NT2/D1 (cell line): ENCODE results near the gene TBC1D22A.

Source experiments
- SUZ12 ChIP-seq: IDR thresholded peaks from 2 replicates; pipeline ENCODE4 v1.6.1; 2011; ENCODE audit not compliant: insufficient read length, insufficient read depth; ENCODE audit errors: extremely low read depth
- YY1 ChIP-seq: IDR thresholded peaks from 2 replicates; pipeline ENCODE4 v1.6.1; 2011; ENCODE audit not compliant: insufficient read length, insufficient read depth
- ZNF274 ChIP-seq: IDR thresholded peaks from 2 replicates; pipeline ENCODE4 v1.6.1; 2011; ENCODE audit warnings: mild to moderate bottlenecking, low read depth, low read length

DNA sequence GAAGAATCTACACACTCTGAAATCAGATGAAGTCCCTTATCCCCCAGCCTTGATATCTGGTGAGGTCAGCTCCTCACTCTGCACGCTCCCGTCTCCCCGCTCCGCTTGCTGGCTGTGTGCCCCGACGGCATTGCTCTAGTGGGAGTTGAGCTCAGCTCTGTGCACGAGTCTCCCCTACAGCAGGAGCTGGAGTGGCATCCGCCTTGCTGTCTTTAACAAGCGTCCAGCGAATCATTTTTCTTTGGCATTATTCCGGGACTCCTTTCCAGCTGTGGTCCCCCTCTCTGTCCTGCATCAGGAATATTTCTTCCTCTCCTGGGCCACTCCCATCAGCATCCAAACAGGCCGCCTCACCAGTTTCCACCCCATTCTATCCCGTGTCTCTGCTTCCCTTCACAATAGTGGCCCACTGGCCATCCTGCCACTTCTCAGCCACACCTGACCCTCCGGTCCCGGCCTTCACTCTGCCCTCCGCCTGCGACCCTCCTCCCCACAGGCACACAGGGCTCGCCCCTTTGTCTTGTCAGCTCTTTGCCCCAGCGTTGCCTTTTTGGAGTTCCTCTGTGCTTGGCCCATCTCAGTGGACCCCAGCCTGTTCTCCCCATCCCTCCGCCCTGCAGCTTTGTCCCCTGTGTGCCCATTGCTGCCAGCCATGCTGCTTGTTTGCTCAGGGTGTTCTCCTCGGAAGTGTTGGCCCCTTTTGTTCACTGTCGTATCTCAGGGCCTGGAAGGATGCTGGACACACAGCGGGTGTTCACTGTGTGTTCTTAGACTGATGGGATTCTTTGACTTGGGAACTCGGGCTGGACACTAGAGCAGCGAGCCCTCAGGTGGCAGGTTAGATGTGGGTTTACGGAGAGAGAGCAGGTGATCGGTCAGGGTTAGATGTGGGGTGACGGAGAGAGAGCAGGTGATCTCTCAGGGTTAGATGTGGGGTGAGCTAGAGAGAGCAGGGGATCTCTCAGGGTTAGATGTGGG lies 441.8 kb downstream of the TBC1D22A start:
- no peak for TF ChIP-seq SUZ12
- no peak for TF ChIP-seq ZNF274
- TF ChIP-seq YY1, result no peak
